Activated CD4-positive, alpha-beta T cell treated with anti-CD3 and anti-CD28 coated beads for 36 hours (primary cell): ENCODE results near the gene ZBP1. TPM values are rescaled to one million over a fixed set of nuclear protein-coding genes. Genes with fewer than 3 reads are reported as not detected.

Experiments used
- ATAC-seq: fragments of 200-7000 bp; cut with Tn5 transposase; one replicate; pipeline ENCODE4 v1.10.0; 2021; ENCODE audit warnings: mild to moderate bottlenecking, moderate library complexity
- CTCF ChIA-PET: fragments of 350-600 bp; sonication (Branson Sonifier 250); formaldehyde crosslinking; loops from one replicate; lab custom pipeline; 2021; ENCODE audit warnings: antibody characterized with exemption; lab: Charles Lee
- POLR2A ChIA-PET: fragments of 350-600 bp; sonication (Branson Sonifier 250); formaldehyde crosslinking; loops from one replicate; lab custom pipeline; 2021; ENCODE audit warnings: antibody characterized with exemption, inconsistent platforms; lab: Charles Lee
- DNase-seq: peaks from one replicate; pipeline ENCODE4 v3.0.0-alpha.2; 2020
- H3K27ac Mint-ChIP-seq: one replicate; pipeline ENCODE4 v1.8.0; 2021; ENCODE audit warnings: mixed read lengths
- H3K27me3 Mint-ChIP-seq: one replicate; pipeline ENCODE4 v1.8.0; 2021; ENCODE audit warnings: mixed read lengths
- H3K36me3 Mint-ChIP-seq: one replicate; pipeline ENCODE4 v1.8.0; 2021; ENCODE audit warnings: low read depth, mixed read lengths
- H3K4me1 Mint-ChIP-seq: one replicate; pipeline ENCODE4 v1.8.0; 2021; ENCODE audit warnings: mixed read lengths
- H3K4me3 Mint-ChIP-seq: one replicate; pipeline ENCODE4 v1.8.0; 2021; ENCODE audit warnings: mild to moderate bottlenecking, moderate library complexity, mixed read lengths
- H3K9me3 Mint-ChIP-seq: one replicate; pipeline ENCODE4 v1.8.0; 2021; ENCODE audit warnings: low read depth, mixed read lengths
- intact Hi-C, 2 experiments: fragments of 100-400 bp; cut with DNase I in 1 of 2; cut with micrococcal nuclease in 1 of 2; formaldehyde crosslinking; loops; one replicate each; pipeline versions ENCODE4 v1.14.2 to v1.15.1; 2022 to 2024; cut with DNase I, micrococcal nuclease
- total RNA-seq, 2 experiments: library from RNA; stranded (reverse); gene quantifications; one replicate each; pipeline ENCODE4 v1.2.3, GENCODE V29; 2021

Gene ZBP1
- total RNA-seq, 2 experiments from 2014 or later, result 0.30 to 1.4 TPM

DNA sequence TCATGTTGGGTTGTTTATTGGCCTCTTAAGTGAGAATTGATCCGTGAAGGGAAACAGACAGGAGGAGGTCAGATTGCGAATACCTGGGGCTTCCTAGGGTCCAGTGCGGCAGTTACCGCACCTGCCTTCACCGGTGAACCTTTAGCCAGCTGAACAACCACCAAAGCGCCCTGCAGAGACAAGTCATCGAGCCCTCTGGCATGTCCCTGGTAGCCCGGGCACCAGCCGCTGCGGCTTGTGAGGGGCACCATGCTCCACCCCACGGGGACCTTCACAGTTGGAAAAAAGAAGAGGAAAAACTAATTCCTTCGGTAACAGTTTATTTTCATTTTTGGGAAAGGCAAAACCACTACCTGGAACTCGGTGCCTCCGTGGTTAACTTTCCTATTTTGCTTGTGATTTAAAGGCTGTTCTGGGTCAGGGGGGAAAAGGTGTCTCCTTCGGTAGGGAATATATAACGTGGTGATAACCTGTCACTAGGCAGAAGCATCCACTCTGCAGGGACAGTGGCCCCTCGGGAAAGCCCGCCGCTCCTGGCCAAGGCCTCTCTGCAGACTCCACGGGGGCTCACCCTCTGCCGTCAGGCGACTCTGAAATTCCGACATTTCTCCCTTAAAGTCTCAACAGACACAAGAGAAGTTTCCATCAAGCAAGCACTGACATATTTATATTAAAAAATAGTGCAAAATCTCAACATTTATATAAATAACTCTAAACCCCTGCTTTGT, 30.7 kb upstream of the ZBP1 start:
- CTCF ChIA-PET, result interaction anchor here (0.6 to 1.2 kb wide), 4 partner anchors 12 to 558 kb away, joined by 3 to 6 read pairs (median 4); no protein-coding TSS in a partner anchor
- no peak for ATAC-seq
- H3K36me3 Mint-ChIP-seq, result peaks cover 2% of the 10 kb centered on the region
- no peak overlapping the region for H3K4me3 Mint-ChIP-seq
- POLR2A ChIA-PET, result no interaction called here
- H3K27me3 Mint-ChIP-seq, result no peaks in the 10 kb centered on the region
- H3K4me1 Mint-ChIP-seq, result peaks cover 4% of the 10 kb centered on the region
- DNase-seq, result no peak
- intact Hi-C loops, result loop anchor here in 1 of 2 experiments (10.0 kb wide), 1 partner anchor 554 kb away; no protein-coding TSS in a partner anchor
- no peak overlapping the region for H3K27ac Mint-ChIP-seq
- no peaks in the 10 kb centered on the region for H3K9me3 Mint-ChIP-seq

DNA sequence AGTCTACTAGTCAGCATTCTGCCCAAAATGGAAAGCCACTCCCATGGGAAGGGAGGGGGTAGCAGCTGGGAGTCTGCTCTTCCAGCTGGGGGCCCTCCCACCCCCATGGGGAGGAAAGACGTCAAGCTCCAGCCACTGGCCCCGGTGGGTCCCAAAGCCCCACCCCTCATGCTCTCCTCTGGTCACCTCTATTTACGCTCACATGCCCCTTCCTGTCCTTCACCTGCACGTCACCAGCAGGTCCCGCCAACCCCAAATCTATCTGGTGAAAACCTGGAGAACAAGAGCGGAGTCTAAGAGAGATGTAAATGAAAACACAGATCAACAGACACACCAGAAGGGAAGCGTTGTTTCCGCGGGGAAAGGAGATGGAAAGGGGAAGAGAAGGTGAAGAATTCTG, 30.0 kb upstream of the ZBP1 start:
- Mint-ChIP-seq H3K27me3 (no peaks in the 10 kb centered on the region), H3K27ac (no peak overlapping the region), H3K4me3 (no peak overlapping the region), H3K9me3 (no peaks in the 10 kb centered on the region), H3K4me1 (peaks cover 4% of the 10 kb centered on the region), H3K36me3 (peaks cover 2% of the 10 kb centered on the region)
- DNase-seq (no peak), ATAC-seq (no peak)
- ChIA-PET POLR2A (no interaction called here), CTCF (interaction anchor here (1.2 kb wide), 1 partner anchor 11 kb away, joined by 5 read pairs; no protein-coding TSS in a partner anchor)
- intact Hi-C loops, result loop anchor here in 1 of 2 experiments (10.0 kb wide), 1 partner anchor 555 kb away; no protein-coding TSS in a partner anchor

DNA sequence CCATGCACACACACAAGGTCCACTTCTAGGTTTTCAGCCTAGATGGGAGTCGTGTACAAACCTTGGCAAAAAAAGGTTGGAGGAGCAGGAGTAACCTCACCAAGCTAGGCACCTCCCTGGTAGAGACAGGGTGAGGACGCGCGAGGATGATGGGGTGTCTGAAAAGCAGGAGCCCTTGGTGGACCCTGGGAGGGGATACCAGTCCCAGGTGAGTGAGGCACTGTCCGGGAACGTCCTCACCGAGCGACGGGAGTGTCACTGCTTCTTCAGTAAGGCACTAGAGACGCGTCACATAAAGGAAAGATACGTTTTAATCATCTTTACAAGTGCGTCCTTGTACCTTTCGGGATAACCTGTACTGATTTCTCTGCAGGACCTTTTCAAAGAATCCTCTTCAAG, 29.4 kb upstream of the ZBP1 start:
- CTCF ChIA-PET, result interaction anchor here (0.7 to 1.2 kb wide), 2 partner anchors 11 to 43 kb away, joined by 3 to 5 read pairs; no protein-coding TSS in a partner anchor
- no peak for DNase-seq

DNA sequence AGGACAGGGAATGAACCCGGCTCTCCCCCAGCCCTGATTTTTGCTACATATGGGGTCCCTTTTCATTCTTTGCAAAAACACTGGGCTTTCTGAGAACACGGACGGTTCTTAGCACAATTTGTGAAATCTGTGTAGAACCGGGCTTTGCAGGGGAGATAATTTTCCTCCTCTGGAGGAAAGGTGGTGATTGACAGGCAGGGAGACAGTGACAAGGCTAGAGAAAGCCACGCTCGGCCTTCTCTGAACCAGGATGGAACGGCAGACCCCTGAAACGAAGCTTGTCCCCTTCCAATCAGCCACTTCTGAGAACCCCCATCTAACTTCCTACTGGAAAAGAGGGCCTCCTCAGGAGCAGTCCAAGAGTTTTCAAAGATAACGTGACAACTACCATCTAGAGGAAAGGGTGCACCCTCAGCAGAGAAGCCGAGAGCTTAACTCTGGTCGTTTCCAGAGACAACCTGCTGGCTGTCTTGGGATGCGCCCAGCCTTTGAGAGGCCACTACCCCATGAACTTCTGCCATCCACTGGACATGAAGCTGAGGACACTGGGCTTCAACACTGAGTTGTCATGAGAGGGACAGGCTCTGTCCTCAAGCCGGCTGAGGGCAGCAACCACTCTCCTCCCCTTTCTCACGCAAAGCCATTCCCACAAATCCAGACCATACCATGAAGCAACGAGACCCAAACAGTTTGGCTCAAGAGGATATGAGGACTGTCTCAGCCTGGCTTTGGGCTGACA, 28.8 kb upstream of the ZBP1 start:
- CTCF ChIA-PET, result interaction anchor here (0.7 to 1.0 kb wide), 2 partner anchors 12 to 42 kb away, joined by 3 read pairs; no protein-coding TSS in a partner anchor
- H3K9me3 Mint-ChIP-seq, result peaks cover 7% of the 10 kb centered on the region
- intact Hi-C loops, result no loop called here
- H3K4me3 Mint-ChIP-seq, result no peak overlapping the region
- POLR2A ChIA-PET, result no interaction called here
- DNase-seq (no peak), ATAC-seq (no peak)
- H3K4me1 Mint-ChIP-seq, result no peaks in the 10 kb centered on the region
- no peaks in the 10 kb centered on the region for H3K27me3 Mint-ChIP-seq
- H3K27ac Mint-ChIP-seq, result no peak overlapping the region
- peaks cover 2% of the 10 kb centered on the region for H3K36me3 Mint-ChIP-seq

More for the DNA sequence above, 29.4 kb upstream of the ZBP1 start:
- Mint-ChIP-seq H3K36me3 (peaks cover 2% of the 10 kb centered on the region), H3K9me3 (peaks cover 3% of the 10 kb centered on the region), H3K27ac (no peak overlapping the region), H3K4me3 (no peak overlapping the region), H3K27me3 (no peaks in the 10 kb centered on the region), H3K4me1 (peaks cover 4% of the 10 kb centered on the region)
- intact Hi-C loops, result loop anchor here in 1 of 2 experiments (10.0 kb wide), 1 partner anchor 555 kb away; no protein-coding TSS in a partner anchor
- POLR2A ChIA-PET, result no interaction called here
- no peak for ATAC-seq

DNA sequence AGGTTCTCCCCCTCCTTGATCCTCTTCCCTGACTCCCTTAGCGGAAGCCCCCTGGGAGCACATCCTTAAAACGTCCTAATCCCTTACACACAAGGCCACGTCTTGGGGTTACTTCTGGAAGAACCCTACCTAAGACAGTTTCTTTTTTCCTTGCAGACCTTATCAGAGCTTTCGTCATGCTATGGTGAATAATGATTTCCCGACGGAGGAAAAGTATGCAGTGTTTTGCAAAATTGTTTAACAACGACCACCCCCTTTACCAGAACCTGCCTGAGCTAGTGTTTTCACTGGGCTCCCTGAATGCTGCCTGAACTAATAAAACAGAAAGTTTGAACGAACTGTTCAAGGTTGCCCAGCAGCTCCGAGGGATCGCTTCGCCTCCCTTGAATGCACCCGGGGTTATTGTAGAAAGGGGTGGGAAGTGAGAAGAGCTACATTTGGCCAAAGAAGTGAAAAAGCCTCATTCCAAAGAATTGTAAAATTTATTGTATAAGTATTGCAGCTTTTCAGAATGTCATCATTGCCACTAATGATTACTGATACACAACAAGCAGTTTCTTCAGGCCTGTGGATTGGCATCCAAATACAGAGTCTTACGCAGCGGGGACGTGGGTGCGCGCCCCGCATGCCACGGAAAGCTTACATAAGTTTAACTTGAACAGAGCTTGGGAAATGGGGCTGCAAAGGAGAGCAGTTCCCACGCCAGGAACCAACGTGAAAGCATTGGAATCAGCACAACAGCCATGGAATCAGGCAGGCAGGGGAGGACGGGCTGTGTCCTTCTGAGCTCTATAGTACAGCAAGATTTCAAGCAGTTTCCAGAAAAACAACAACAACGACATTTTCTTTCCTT, 27.9 kb upstream of the ZBP1 start:
- DNase-seq, result no peak
- Mint-ChIP-seq H3K4me3 (no peak overlapping the region), H3K36me3 (peaks cover 2% of the 10 kb centered on the region), H3K4me1 (no peaks in the 10 kb centered on the region), H3K27ac (no peak overlapping the region), H3K9me3 (peaks cover 8% of the 10 kb centered on the region), H3K27me3 (no peaks in the 10 kb centered on the region)
- ATAC-seq, result no peak
- ChIA-PET POLR2A (no interaction called here), CTCF (interaction anchor here (0.6 to 1.0 kb wide), 2 partner anchors 11 to 33 kb away, joined by 3 to 4 read pairs; no protein-coding TSS in a partner anchor)
- intact Hi-C loops, result no loop called here

DNA sequence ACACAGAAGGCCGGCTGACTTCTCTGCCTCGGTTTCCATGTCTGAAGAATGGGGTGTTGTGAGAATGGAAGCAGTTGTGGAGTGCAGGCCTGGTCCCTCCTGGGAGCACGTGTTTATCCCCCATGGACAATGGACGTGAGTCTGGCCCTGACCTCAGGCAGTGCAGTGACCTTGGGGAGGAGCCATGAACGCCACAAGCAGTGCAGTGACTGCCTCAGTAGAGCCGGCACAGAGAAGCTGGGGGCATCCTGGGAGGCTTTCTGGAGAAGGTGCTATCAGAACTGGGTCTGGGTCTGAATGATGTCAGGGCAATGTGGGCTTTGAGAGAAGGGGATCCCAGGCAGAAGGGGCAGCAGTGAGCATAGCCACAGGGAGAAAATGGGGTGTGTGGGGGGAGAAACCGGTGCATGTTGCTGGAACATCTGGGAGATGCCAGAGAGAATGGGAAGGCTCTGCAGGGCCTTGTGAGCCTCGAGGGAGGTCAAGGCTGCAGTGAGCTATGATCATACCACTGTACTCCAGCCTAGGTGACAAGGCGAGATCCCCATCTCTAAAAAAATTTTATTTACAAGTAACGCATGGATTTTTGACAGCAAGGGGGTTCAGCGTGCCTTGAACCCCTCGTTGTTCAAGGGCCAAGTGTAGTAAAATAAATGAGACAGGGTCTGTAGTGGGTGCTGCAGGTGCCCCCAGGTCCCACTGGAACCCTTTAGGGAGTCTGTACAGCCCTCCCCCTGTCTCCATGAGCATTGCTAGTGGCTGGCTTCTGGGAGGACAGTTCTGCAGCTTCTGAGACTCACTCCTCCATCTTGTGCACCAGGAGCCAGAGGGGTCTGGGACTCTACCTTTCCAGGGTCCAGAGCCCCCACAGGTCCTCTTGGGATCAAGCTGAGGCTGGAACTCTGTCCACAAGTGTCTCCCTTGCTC, 27.0 kb upstream of the ZBP1 start:
- Mint-ChIP-seq H3K4me3 (no peak overlapping the region), H3K27me3 (no peaks in the 10 kb centered on the region), H3K36me3 (peaks cover 2% of the 10 kb centered on the region), H3K27ac (no peak overlapping the region), H3K9me3 (peaks cover 8% of the 10 kb centered on the region), H3K4me1 (no peaks in the 10 kb centered on the region)
- POLR2A ChIA-PET, result no interaction called here
- no peak for DNase-seq
- ATAC-seq, result no peak
- intact Hi-C loops, result no loop called here
- CTCF ChIA-PET, result no interaction called here

DNA sequence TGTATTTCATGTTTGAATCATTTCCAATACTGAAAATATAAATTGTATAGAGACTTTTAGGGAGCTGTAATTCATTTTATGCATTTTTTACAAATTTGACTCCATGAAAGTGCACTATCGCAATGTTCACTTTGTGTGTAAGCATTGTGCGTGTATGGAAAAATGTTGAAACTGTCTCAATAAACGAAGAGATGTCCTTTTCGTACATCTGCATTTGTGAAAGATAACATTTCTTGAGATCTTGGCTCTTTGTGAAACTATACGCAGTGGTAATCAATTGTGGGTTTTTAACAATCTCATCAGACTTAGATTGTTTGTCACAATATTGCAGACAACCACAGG, 18.6 kb upstream of the ZBP1 start:
- Mint-ChIP-seq H3K4me1 (peaks cover 10% of the 10 kb centered on the region), H3K9me3 (peaks cover 26% of the 10 kb centered on the region), H3K4me3 (no peak overlapping the region), H3K27ac (no peak overlapping the region), H3K27me3 (peaks cover 3% of the 10 kb centered on the region), H3K36me3 (peaks cover 12% of the 10 kb centered on the region)
- POLR2A ChIA-PET, result no interaction called here
- no peak for DNase-seq
- CTCF ChIA-PET, result interaction anchor here (1.7 kb wide), 1 partner anchor 11 kb away, joined by 5 read pairs; no protein-coding TSS in a partner anchor
- no peak for ATAC-seq
- intact Hi-C loops, result no loop called here

DNA sequence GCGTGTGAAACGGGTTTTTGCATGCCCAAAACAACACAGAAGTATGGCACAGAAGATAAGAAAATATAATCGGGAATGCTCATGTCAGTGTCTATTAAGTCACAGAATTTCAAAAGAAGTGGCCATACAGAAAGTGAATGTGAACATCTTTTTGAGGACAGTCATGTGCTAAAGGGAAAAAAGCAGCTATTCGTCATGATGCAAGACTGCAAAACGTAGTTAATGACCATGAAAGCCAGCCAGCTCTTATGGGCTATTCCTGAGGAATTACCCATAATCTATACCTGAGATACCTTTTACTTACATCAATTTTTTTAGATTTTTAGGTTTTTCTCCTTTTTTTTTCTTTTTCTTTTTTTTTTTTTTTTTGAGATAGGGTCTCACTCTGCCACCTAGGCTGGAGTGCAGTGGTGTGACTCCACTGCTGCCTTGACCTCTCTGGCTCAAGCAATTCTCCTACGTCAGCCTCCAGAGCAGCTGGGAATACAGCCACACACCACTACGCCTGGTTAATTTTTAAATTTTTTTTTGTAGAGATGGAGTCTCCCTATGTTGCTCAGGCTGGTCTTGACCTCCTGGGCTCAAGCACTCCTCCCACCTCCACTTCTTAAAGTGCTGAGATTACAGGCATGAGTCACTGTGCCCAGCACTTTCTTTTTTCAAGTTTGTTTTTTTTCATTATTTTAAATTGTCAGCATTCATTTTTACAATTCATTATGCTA, 18.1 kb upstream of the ZBP1 start:
- DNase-seq (no peak), ATAC-seq (no peak)
- H3K27me3 Mint-ChIP-seq, result peaks cover 3% of the 10 kb centered on the region
- ChIA-PET CTCF (interaction anchor here (0.8 to 1.7 kb wide), 2 partner anchors 10 to 12 kb away, joined by 3 to 5 read pairs; no protein-coding TSS in a partner anchor), POLR2A (no interaction called here)
- H3K4me1 Mint-ChIP-seq, result peaks cover 13% of the 10 kb centered on the region
- intact Hi-C loops, result no loop called here
- H3K4me3 Mint-ChIP-seq, result no peak overlapping the region
- H3K36me3 Mint-ChIP-seq, result peaks cover 12% of the 10 kb centered on the region
- H3K27ac Mint-ChIP-seq, result no peak overlapping the region
- peaks cover 28% of the 10 kb centered on the region for H3K9me3 Mint-ChIP-seq

DNA sequence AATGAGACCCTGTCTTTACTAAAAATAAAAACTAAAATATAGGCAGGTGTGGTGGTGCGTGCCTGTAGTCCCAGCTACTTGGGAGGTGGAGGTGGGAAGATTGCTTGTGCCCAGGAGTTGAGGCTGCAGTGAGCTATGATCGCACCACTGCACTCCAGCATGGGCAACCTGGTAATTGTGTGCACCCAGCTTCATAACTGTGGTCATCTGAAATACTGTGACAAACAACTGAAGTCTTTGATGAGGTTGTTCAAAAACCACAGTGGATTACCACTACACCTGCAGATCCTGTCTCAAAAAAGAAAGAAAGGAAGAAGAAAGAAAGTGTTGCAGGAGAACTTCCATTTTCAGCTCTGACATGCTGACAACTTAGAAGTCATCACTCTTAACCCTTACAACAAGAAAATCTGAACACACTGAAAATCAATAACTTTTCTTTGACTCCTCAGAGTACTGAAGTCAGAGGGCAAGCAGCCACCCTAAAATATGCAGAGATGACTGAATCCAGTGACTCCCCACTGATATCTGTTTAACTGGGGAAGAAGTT, 13.8 kb upstream of the ZBP1 start:
- CTCF ChIA-PET, result interaction anchor here (0.5 to 1.5 kb wide), 3 partner anchors 11 to 454 kb away, joined by 3 to 4 read pairs (median 3); no protein-coding TSS in a partner anchor
- ATAC-seq, result no peak
- no peak overlapping the region for H3K27ac Mint-ChIP-seq
- H3K4me3 Mint-ChIP-seq, result no peak overlapping the region
- H3K27me3 Mint-ChIP-seq, result peaks cover 3% of the 10 kb centered on the region
- POLR2A ChIA-PET, result no interaction called here
- peaks cover 12% of the 10 kb centered on the region for H3K36me3 Mint-ChIP-seq
- intact Hi-C loops, result no loop called here
- H3K9me3 Mint-ChIP-seq, result peaks cover 29% of the 10 kb centered on the region
- H3K4me1 Mint-ChIP-seq, result peaks cover 30% of the 10 kb centered on the region
- no peak for DNase-seq
